A204.1 (cell line): ENCODE data around the gene B4GALNT3.

Experiments
- FAIRE-seq: peaks from 2 replicates; lab custom pipeline; 2012; peaks lifted over from hg19 to GRCh38; lab: Jason Lieb, UNC

B4GALNT3 gene

DNA sequence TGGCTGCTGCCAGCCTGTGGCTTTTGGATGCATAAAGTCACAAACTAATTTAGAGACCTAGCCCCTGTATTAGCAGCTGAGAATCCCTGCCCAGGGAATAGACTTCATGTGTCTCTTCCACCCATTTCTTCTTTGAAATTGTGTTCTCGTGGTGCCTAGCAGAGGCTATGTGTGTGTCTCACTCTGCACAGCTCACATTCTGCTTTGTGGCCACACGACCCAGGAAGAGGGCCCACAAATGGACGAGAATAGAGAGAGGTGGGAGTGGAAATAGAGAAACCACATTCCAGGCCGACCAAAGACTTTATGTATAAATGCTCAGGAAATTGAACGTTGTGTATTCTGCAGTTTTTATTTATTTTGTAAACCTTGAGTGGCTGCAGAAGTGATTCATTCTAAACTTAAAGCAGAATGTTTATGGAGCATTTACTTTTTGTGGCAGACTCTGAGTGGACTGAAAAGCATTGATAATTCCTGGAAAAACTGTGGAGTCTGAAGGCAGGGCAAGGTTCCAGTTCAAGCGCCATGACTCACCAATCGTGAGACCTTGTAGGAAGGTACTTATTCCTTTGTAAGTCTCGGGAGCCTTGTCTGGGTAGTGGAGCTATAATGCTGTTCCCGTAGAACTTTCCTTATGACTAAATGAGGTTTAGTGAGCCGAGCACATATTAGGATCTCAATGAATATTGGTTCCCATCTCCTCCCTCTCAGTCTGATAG lies 9.1 kb downstream of the B4GALNT3 start:
- FAIRE-seq: no peak

GRCh38 chr12:470133-470532 lies 10.4 kb downstream of the B4GALNT3 start:
- no peak for FAIRE-seq

- no peak for FAIRE-seq
These were observed 13.5 kb downstream of the B4GALNT3 start for GRCh38 chr12:473198-473597.

GRCh38 chr12:473863-474577 lies 14.3 kb downstream of the B4GALNT3 start:
- no peak for FAIRE-seq

DNA sequence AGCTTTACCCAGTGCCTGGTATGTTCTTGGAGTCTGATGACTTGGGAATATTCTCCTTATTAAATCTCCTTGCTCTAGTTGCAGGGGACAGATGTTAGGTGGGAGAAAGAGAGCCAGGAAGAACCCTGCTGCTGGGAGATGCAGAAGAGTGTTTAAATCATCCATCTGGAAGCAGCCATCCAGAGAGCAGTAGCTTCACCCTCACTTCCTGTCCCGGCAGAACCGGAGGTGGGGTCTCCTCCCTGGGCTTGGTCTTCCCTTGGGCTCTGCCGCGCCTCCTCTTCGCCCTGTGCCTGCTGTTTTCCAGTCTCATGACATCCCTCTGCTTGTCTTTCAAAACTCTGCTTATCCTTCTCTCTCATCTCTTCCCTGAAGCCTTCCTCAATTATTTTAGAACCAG lies 15.5 kb downstream of the B4GALNT3 start:
- no peak for FAIRE-seq

DNA sequence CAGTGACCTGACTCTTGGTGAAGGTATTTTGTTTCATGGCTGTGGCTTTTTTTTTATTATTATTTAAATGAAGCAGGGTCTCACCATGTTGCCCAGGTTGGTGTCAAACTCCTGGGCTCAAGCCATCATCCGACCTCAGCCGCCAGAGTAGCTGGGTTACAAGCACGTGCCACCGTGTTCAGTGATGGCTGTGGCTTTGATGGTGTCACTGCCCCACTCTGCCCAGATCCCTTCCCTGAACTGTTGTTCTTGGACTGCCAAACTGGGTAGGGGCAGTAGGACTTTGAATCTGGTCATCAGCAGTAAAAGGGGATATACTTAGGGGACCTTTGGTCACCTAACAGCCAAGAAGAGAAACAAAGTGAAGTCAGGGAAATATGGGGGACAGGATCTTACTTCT lies 19.4 kb downstream of the B4GALNT3 start:
- no peak for FAIRE-seq

GRCh38 chr12:480831-481816 lies 21.4 kb downstream of the B4GALNT3 start:
- FAIRE-seq: no peak

- FAIRE-seq: no peak
These were observed 22.3 kb downstream of the B4GALNT3 start for GRCh38 chr12:482061-482460.

- FAIRE-seq: no peak
These were observed 24.4 kb downstream of the B4GALNT3 start for GRCh38 chr12:484096-484495.

GRCh38 chr12:490260-490659 lies 30.5 kb downstream of the B4GALNT3 start:
- FAIRE-seq: no peak

GRCh38 chr12:495466-495865 lies 35.7 kb downstream of the B4GALNT3 start:
- FAIRE-seq: no peak

DNA sequence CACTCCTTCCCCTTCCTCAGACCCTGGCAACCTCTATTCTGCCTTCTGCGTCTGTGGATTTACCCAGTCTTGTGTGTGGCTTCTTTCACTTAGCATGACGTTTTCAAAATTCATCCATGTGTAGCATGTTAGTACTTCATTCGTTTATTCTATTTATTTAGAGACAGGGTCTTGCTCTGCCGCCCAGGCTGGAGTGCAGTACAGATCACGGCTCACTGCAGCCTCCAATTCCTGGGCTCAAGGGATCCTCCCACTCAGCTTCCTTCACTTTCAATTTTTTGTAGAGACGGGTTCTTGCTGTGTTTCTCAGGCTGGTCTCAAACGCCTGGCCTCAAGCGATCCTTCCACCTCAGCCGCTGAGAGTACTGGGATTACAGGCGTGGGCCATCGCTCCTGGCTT lies 37.0 kb downstream of the B4GALNT3 start:
- no peak for FAIRE-seq

- FAIRE-seq: no peak
These were observed 37.9 kb downstream of the B4GALNT3 start for GRCh38 chr12:497501-498160.

DNA sequence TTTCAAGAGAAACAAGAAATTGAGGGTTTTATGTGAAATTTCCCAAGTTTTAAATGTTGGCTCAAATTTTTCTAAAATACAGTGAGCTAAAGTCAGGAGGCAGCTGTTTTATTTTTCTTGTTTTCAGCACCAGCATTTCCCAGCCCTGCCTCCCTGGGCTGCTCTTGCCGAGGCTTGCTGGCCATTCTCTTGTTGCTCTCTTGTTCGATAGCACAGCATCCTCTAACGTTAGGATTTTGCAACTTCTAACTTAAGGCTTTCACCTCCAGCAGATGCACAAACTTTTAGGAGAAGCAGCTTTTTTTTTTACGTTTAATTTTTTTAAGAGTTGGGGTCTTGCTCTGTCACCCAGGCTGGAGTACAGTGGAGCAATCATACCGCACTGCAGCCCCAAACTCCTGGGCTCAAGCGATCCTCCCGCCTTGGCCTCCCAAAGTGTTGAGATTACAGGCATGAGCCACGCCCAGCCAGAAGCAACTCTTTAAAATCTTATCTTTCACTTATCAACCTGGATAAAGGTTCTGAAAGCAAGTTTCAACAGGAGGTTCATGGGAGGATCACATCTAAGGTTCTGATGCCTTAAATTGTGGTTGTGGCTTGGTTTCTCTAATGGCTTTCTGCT lies 40.2 kb downstream of the B4GALNT3 start:
- no peak for FAIRE-seq

GRCh38 chr12:501722-502447 lies 42.1 kb downstream of the B4GALNT3 start:
- FAIRE-seq: no peak

DNA sequence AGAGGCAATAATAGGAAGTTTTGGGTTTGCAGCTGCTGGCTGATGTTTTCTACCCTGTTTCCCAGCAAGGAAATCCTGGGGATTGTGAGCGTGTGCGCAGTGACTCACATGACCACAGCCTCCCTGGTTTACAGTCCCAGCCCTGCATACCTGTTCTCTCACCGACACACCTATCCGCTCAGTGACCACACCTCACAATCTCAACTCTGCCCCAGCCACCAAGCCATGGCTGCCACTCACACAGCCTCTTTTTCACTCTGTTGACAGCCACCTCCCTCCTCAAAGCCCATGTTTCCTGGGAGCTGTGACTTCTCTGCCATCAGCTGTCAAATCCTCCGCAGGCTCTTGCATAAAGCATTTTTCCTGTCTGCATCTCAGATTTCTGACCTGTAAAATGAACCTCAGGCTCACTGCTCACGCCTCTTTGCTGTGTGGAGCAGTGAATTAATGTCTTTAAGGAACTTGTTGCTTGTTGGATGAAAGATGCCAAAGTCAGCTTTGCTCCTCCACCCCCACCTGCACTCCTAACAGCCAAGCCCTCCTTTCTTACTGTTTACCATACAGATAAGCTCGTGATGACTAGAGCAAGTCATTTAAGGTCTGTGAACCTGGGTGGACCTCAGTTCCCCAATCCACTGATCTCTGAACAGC lies 43.5 kb downstream of the B4GALNT3 start:
- no peak for FAIRE-seq

DNA sequence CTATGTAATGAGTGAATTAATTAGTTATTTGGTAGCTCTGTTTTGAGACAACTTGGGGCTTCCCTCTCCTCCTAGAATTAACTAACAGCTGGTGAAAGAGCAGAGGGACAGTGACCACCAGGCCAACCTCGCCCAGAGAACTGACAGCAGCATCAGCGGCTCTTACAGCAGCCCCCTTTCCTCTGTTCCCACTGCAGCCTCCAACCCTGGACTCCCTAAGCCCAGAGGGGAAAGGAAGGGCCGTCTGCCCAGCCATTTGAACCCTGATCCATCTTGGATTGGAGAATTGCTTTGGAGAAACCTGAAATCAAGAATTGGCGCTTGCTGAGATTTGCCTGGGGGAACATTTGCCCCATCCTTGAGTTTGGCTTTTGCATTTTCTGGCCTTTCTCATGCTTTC lies 45.5 kb downstream of the B4GALNT3 start:
- no peak for FAIRE-seq

DNA sequence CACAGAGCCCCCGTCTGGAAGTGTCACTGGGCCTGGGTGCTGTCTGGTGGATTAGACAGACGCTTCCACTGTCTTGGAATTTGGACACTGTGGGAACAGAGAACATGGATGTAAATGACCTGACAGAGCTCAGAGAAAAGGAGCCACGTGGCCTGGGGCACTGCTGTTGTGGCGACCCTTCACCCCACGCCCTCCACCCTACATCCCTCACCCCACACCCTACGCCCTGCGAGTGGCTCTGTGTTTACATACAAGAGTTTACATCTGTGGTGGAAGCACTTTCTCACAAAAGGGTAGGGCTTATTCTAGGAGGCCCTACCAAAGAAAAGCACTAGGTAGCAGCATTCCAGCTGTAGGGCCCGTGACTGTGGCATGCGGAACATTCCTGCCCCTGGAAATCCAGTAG lies 47.7 kb downstream of the B4GALNT3 start:
- FAIRE-seq: no peak

DNA sequence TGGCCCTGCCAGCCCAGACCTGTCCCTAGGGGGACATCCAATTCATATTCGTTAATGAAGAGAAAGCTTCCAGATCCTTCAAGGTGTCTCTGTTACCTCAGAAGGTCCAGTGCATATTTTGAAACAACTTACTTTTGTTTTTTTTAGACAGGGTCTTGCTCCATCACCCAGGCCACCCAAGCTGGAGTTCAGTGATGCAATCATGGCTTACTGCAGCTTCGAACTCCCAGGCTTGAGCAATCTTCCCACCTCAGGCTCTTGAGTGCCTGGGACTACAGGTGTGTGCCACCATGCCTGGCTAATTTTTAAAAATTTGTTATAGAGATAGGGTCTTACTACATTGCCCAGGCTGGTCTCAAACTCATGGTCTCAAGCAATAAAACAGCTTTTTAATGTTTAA lies 48.4 kb downstream of the B4GALNT3 start:
- FAIRE-seq: no peak

GRCh38 chr12:508795-509194 lies 49.1 kb downstream of the B4GALNT3 start:
- FAIRE-seq: no peak

DNA sequence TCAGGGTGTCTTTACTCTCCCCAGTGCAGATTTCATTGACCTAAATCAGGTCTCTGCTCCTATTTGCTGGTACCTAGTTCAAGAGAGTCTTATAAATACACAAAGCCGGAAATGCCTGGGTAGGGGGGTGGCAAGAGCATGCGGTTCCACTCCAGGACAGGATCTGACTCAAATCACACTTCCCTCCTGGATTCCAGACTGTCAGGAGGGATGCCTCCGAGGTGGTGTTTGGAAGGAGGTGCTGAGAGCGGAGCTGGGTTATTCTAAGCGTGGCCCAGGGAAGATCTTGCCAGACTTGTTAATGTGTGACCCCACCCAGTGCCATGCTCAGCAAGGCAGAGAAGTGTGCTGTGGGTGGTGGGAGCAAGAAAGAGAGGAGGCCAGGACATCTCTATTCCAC lies 49.8 kb downstream of the B4GALNT3 start:
- no peak for FAIRE-seq
